ENCODE results near the gene ZBTB17.
"Not testable (repeated sequence)": the region's sequence is repeated elsewhere in the genome, so short reads cannot be mapped to it uniquely, and the experiment has no call there.

ZBTB17 gene

GRCh38 chr1:16007671-16008341 is 31.9 kb upstream of the ZBTB17 start:
- H3K27ac ChIP-seq, result no peak overlapping the region
- no peak overlapping the region for H3K9ac ChIP-seq
- H3K36me3 ChIP-seq (ENCODE audit: control insufficient read depth, insufficient read depth, low read length), result no peaks in the 10 kb centered on the region
- H3K27me3 ChIP-seq (ENCODE audit: control insufficient read depth, insufficient read depth, low read length), result no peaks in the 10 kb centered on the region
- H3K4me1 ChIP-seq, result peaks cover 4% of the 10 kb centered on the region
- no peaks in the 10 kb centered on the region for H3K79me2 ChIP-seq
- no peak for TF ChIP-seq CTCF (IDR thresholded peaks at IDR 0.05)
- H3K4me3 ChIP-seq (ENCODE audit: low read depth, low read length), result no peak overlapping the region
- H3K9me3 ChIP-seq (ENCODE audit: control insufficient read depth, low read length), result no peaks in the 10 kb centered on the region
- no peak overlapping the region for H3K4me2 ChIP-seq (ENCODE audit: low read length)
- no peak overlapping the region for H2AFZ ChIP-seq

GRCh38 chr1:16006552-16007485 is 30.9 kb upstream of the ZBTB17 start:
- H3K4me1 ChIP-seq, result no peaks in the 10 kb centered on the region
- no peaks in the 10 kb centered on the region for H3K36me3 ChIP-seq (ENCODE audit: control insufficient read depth, insufficient read depth, low read length)
- no peak overlapping the region for H3K9ac ChIP-seq
- no peak for TF ChIP-seq CTCF (IDR thresholded peaks at IDR 0.05)
- H3K79me2 ChIP-seq, result no peaks in the 10 kb centered on the region
- no peak overlapping the region for H2AFZ ChIP-seq
- no peaks in the 10 kb centered on the region for H3K27me3 ChIP-seq (ENCODE audit: control insufficient read depth, insufficient read depth, low read length)
- no peak overlapping the region for H3K27ac ChIP-seq
- H3K4me3 ChIP-seq (ENCODE audit: low read depth, low read length), result no peak overlapping the region
- no peaks in the 10 kb centered on the region for H3K9me3 ChIP-seq (ENCODE audit: control insufficient read depth, low read length)
- no peak overlapping the region for H3K4me2 ChIP-seq (ENCODE audit: low read length)

- H3K36me3 ChIP-seq (ENCODE audit: control insufficient read depth, insufficient read depth, low read length), result no peaks in the 10 kb centered on the region
- TF ChIP-seq CTCF (IDR thresholded peaks at IDR 0.05), result no peak
- H2AFZ ChIP-seq, result no peak overlapping the region
- no peaks in the 10 kb centered on the region for H3K4me1 ChIP-seq
- no peak overlapping the region for H3K4me3 ChIP-seq (ENCODE audit: low read depth, low read length)
- no peak overlapping the region for H3K9ac ChIP-seq
- H3K27me3 ChIP-seq (ENCODE audit: control insufficient read depth, insufficient read depth, low read length), result no peaks in the 10 kb centered on the region
- H3K9me3 ChIP-seq (ENCODE audit: control insufficient read depth, low read length), result no peaks in the 10 kb centered on the region
- H3K4me2 ChIP-seq (ENCODE audit: low read length), result no peak overlapping the region
- no peak overlapping the region for H3K27ac ChIP-seq
- no peaks in the 10 kb centered on the region for H3K79me2 ChIP-seq
These were observed 30.1 kb upstream of the ZBTB17 start for GRCh38 chr1:16006010-16006409.

- Histone ChIP-seq H3K4me1 (no peaks in the 10 kb centered on the region), H3K9ac (no peak overlapping the region), H3K36me3 (ENCODE audit: control insufficient read depth, insufficient read depth, low read length) (no peaks in the 10 kb centered on the region), H3K4me2 (ENCODE audit: low read length) (no peak overlapping the region), H3K27ac (no peak overlapping the region), H3K4me3 (ENCODE audit: low read depth, low read length) (no peak overlapping the region), H2AFZ (no peak overlapping the region), H3K79me2 (no peaks in the 10 kb centered on the region), H3K9me3 (ENCODE audit: control insufficient read depth, low read length) (no peaks in the 10 kb centered on the region), H3K27me3 (ENCODE audit: control insufficient read depth, insufficient read depth, low read length) (no peaks in the 10 kb centered on the region)
- no peak for TF ChIP-seq CTCF (IDR thresholded peaks at IDR 0.05)
These were observed 29.7 kb upstream of the ZBTB17 start for GRCh38 chr1:16005597-16005996.

- H3K4me1 ChIP-seq; H3K36me3 ChIP-seq (ENCODE audit: control insufficient read depth, insufficient read depth, low read length); H3K27ac ChIP-seq; H3K79me2 ChIP-seq; H3K4me3 ChIP-seq (ENCODE audit: low read depth, low read length); H3K9ac ChIP-seq; H3K9me3 ChIP-seq (ENCODE audit: control insufficient read depth, low read length); H3K4me2 ChIP-seq (ENCODE audit: low read length); H2AFZ ChIP-seq; H3K27me3 ChIP-seq (ENCODE audit: control insufficient read depth, insufficient read depth, low read length): not testable (repeated sequence)
These were observed 25.4 kb upstream of the ZBTB17 start for GRCh38 chr1:16001274-16001673.

Data from parathyroid adenoma (tissue), 2 donors.